Endothelial cell of umbilical vein (primary cell): ENCODE results near the gene TMIGD3. TPM values are rescaled to one million over a fixed set of nuclear protein-coding genes. Genes with fewer than 3 reads are reported as not detected.

Experiments used
- BruUV-seq: library from RNA; stranded (reverse); fragments of 400-500 nt; replicated peaks from 2 replicates; lab custom pipeline; 2021; lab: Mats Ljungman, UMichigan
- CTCF ChIA-PET: fragments of 300-600, 350-600 bp; sonication (Branson Sonifier 250); formaldehyde crosslinking; loops from one replicate; lab custom pipeline; 2021; ENCODE audit warnings: antibody characterized with exemption, inconsistent platforms; lab: Charles Lee
- POLR2A ChIA-PET: fragments of 300-600, 350-600 bp; sonication (Branson Sonifier 250); formaldehyde crosslinking; loops from one replicate; lab custom pipeline; 2021; ENCODE audit warnings: antibody characterized with exemption, inconsistent platforms; lab: Charles Lee
- DNase-seq: peaks from one replicate; pipeline ENCODE4 v3.0.0-alpha.2; 2011; ENCODE audit warnings: low read depth, low spot score
- FAIRE-seq: peaks from 2 replicates; lab custom pipeline; 2011; peaks lifted over from hg19 to GRCh38; lab: Jason Lieb, UNC
- H2AFZ ChIP-seq: 2 replicates; pipeline ENCODE4 v1.6.0; 2012; ENCODE audit warnings: low read depth, low read length, control low read depth, inconsistent platforms
- H3K27ac ChIP-seq: 2 replicates; pipeline ENCODE4 v1.5.1; 2011; ENCODE audit warnings: low read depth, mild to moderate bottlenecking, control low read depth, low read length, moderate library complexity; ENCODE audit not compliant: insufficient read depth
- H3K27me3 ChIP-seq, 2 experiments: 2 replicates each; pipeline versions ENCODE4 v1.6.0 to v1.6.1; 2011; ENCODE audit warnings: low read length in 2 of 2, mixed read lengths in 1 of 2; ENCODE audit not compliant: control insufficient read depth in 2 of 2, insufficient read depth in 2 of 2
- H3K36me3 ChIP-seq, 2 experiments: 2 replicates in 1 of 2; 3 replicates in 1 of 2; pipeline ENCODE4 v1.5.1; 2011; ENCODE audit warnings: low read length in 2 of 2, mild to moderate bottlenecking in 1 of 2, moderate library complexity in 1 of 2; ENCODE audit not compliant: control insufficient read depth in 2 of 2, insufficient read depth in 2 of 2; ENCODE audit errors: extremely low read depth in 1 of 2
- H3K4me1 ChIP-seq: 3 replicates; pipeline ENCODE4 v1.5.1; 2011; ENCODE audit warnings: mild to moderate bottlenecking, low read length; ENCODE audit not compliant: control insufficient read depth, insufficient read depth; ENCODE audit errors: extremely low read depth
- H3K4me2 ChIP-seq: 2 replicates; pipeline ENCODE4 v1.6.1; 2011; ENCODE audit warnings: low read length, control low read depth, mixed read lengths; ENCODE audit not compliant: insufficient read depth
- H3K4me3 ChIP-seq, 3 experiments: fragments of 200-600 bp in 1 of 3; sonication (generic), shearing (Covaris generic) in 1 of 3; replicated peaks in 1 of 3; 2 replicates each; pipeline ENCODE4 v1.5.1; 2011 to 2016; ENCODE audit warnings: control low read depth in 3 of 3, low read length in 3 of 3, mild to moderate bottlenecking in 2 of 3, inconsistent platforms in 1 of 3, low read depth in 1 of 3, moderate library complexity in 1 of 3; ENCODE audit not compliant: insufficient read depth in 1 of 3
- H3K79me2 ChIP-seq: 2 replicates; pipeline ENCODE4 v1.6.0; 2012; ENCODE audit warnings: low read length, inconsistent platforms; ENCODE audit not compliant: control insufficient read depth, insufficient read depth
- H3K9ac ChIP-seq: replicated peaks from 2 replicates; pipeline ENCODE3; 2011; ENCODE audit warnings: low read length, control low read depth; ENCODE audit not compliant: insufficient read depth; ENCODE audit errors: extremely low read depth
- H3K9me1 ChIP-seq: replicated peaks from 3 replicates; pipeline ENCODE4 v1.6.0; 2011; ENCODE audit warnings: mild to moderate bottlenecking, low read length; ENCODE audit not compliant: control insufficient read depth, insufficient read depth; ENCODE audit errors: extremely low read depth
- H3K9me3 ChIP-seq: replicated peaks from 2 replicates; pipeline ENCODE4 v1.5.1; 2012; ENCODE audit warnings: low read length, inconsistent platforms; ENCODE audit not compliant: control insufficient read depth, insufficient read depth
- H4K20me1 ChIP-seq: replicated peaks from 2 replicates; pipeline ENCODE3; 2011; ENCODE audit warnings: mild to moderate bottlenecking, low read length; ENCODE audit not compliant: control insufficient read depth, insufficient read depth; ENCODE audit errors: extremely low read depth
- EZH2 ChIP-seq: IDR thresholded peaks from 2 replicates; pipeline ENCODE4 v1.6.1; 2012; ENCODE audit warnings: borderline replicate concordance, low read depth, mild to moderate bottlenecking, moderate library complexity, low read length, inconsistent platforms; ENCODE audit not compliant: severe bottlenecking
- FOS ChIP-seq: IDR thresholded peaks from 2 replicates; pipeline ENCODE4 v1.6.1; 2011; ENCODE audit warnings: mild to moderate bottlenecking, low read length, moderate library complexity, borderline replicate concordance; ENCODE audit not compliant: insufficient read depth
- GATA2 ChIP-seq: IDR thresholded peaks from 2 replicates; pipeline ENCODE4 v1.7.0; 2011; ENCODE audit warnings: low read depth, mild to moderate bottlenecking, moderate library complexity, mixed read lengths, low read length; ENCODE audit not compliant: insufficient read length, insufficient read depth
- JUN ChIP-seq: IDR thresholded peaks from 2 replicates; pipeline ENCODE4 v1.6.1; 2011; ENCODE audit warnings: borderline replicate concordance, low read depth; ENCODE audit not compliant: insufficient read length, insufficient read depth
- MYC ChIP-seq: IDR thresholded peaks from one replicate; pipeline ENCODE4 v1.6.1; 2011; ENCODE audit warnings: mild to moderate bottlenecking, low read depth, low read length
- POLR2A ChIP-seq: IDR thresholded peaks from 2 replicates; pipeline ENCODE4 v1.6.1; 2012; ENCODE audit warnings: low read depth, mild to moderate bottlenecking, control low read depth, low read length
- POLR2AphosphoS5 ChIP-seq: IDR thresholded peaks from 2 replicates; pipeline ENCODE4 v1.6.1; 2012; ENCODE audit warnings: low read depth, mild to moderate bottlenecking, control low read depth, low read length, moderate library complexity; ENCODE audit not compliant: insufficient read depth
- dilution Hi-C: fragments of 300-500 bp; cut with MboI; formaldehyde crosslinking; loops from one replicate; pipeline ENCODE4 v1.15.0; 2019; ENCODE audit warnings: low sequenced_read_pairs; ENCODE audit not compliant: extremely low pct_ligation_motif_present
- intact Hi-C: fragments of 100-400 bp; cut with micrococcal nuclease; formaldehyde crosslinking; loops from one replicate; pipeline ENCODE4 v1.10.0; 2022
- polyA plus RNA-seq, 4 experiments: library from polyadenylated mRNA; depleted of rRNA in 3 of 4; stranded (reverse) in 3 of 4; unstranded in 1 of 4; fragments of >200 nt; gene quantifications; 2 replicates each; pipeline versions ENCODE4 v1.2.1 to v1.2.3, GENCODE V29; 2011 to 2012; ENCODE audit warnings: missing spikeins in 1 of 4
- total RNA-seq: library from RNA; stranded (reverse); gene quantifications from 2 replicates; pipeline ENCODE4 v1.2.3, GENCODE V29; 2021
- TF ChIP-seq, protein P1 (sequence below), 2 donors: IDR thresholded peaks; 1 replicate in 1 of 2; 2 replicates in 1 of 2; pipeline ENCODE4 v1.5.1; 2011; ENCODE audit warnings: low read length in 2 of 2, mild to moderate bottlenecking in 2 of 2, moderate library complexity in 2 of 2, control low read depth in 1 of 2, inconsistent platforms in 1 of 2, low read depth in 1 of 2; ENCODE audit not compliant: insufficient read depth in 1 of 2; ENCODE audit errors: extremely low read depth in 1 of 2
- TF ChIP-seq, protein P2 (sequence below): IDR thresholded peaks from 2 replicates; pipeline ENCODE4 v1.6.1; 2011; ENCODE audit not compliant: insufficient read depth, insufficient read length

TMIGD3 gene
- total and polyA plus RNA-seq, 2 donors (not counting 3 experiments of a cell fraction or from before 2014, with no cell fraction given), result 0.07 to 0.49 TPM

DNA sequence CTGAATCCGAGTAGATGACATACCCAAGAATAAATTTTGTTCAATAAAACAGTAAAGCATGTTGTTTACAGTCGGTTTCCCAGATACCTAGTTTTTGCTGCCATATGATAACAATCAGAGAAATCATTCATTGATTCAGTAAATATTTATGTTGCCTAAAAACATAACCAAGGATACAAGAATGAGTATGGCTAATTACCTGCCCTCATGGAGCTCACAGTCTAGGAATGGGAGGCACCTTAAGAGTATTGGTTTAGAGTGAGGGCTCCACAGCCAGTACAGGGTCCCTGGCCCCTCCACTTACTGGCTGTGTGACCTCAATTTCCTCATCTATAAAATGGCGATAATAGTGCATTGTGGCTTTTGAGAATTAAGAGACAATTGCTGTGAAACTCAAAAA lies 53.2 kb downstream of the TMIGD3 start:
- peaks cover 3% of the 10 kb centered on the region for H4K20me1 ChIP-seq
- no peaks in the 10 kb centered on the region for H3K9me3 ChIP-seq
- DNase-seq, result no peak
- dilution Hi-C loops (no loop called here), intact Hi-C loops (no loop called here)
- peaks cover 21% of the 10 kb centered on the region for H3K4me1 ChIP-seq
- H3K9me1 ChIP-seq, result no peaks in the 10 kb centered on the region
- peak overlapping the region; percentile 95 for H3K9ac ChIP-seq
- H3K79me2 ChIP-seq, result peaks cover 87% of the 10 kb centered on the region
- ChIA-PET CTCF (interaction anchor here (1.1 kb wide), 1 partner anchor 10 kb away, joined by 3 read pairs; no protein-coding TSS in a partner anchor), POLR2A (no interaction called here)
- BruUV-seq, result no TSS peak
- no peaks in the 10 kb centered on the region for H3K27me3 ChIP-seq
- H3K36me3 ChIP-seq, result peaks cover 1 to 7% of the 10 kb centered on the region in 2 experiments
- TF ChIP-seq MYC (no peak), FOS (no peak), JUN (no peak), POLR2AphosphoS5 (no peak), EZH2 (no peak), GATA2 (no peak), POLR2A (no peak)
- TF ChIP-seq, protein P1, sequence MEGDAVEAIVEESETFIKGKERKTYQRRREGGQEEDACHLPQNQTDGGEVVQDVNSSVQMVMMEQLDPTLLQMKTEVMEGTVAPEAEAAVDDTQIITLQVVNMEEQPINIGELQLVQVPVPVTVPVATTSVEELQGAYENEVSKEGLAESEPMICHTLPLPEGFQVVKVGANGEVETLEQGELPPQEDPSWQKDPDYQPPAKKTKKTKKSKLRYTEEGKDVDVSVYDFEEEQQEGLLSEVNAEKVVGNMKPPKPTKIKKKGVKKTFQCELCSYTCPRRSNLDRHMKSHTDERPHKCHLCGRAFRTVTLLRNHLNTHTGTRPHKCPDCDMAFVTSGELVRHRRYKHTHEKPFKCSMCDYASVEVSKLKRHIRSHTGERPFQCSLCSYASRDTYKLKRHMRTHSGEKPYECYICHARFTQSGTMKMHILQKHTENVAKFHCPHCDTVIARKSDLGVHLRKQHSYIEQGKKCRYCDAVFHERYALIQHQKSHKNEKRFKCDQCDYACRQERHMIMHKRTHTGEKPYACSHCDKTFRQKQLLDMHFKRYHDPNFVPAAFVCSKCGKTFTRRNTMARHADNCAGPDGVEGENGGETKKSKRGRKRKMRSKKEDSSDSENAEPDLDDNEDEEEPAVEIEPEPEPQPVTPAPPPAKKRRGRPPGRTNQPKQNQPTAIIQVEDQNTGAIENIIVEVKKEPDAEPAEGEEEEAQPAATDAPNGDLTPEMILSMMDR (IDR thresholded peaks at IDR 0.05; ENCODE audit: extremely low read depth in 1 of 2, insufficient read depth in 1 of 2, low read depth in 1 of 2, low read length in 2 of 2), result no peak
- TF ChIP-seq, protein P2, sequence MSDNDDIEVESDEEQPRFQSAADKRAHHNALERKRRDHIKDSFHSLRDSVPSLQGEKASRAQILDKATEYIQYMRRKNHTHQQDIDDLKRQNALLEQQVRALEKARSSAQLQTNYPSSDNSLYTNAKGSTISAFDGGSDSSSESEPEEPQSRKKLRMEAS, result no peak
- no peak for FAIRE-seq
- H3K4me2 ChIP-seq, result peak overlapping the region; percentile 98
- H3K27ac ChIP-seq, result peak overlapping the region; percentile 74
- H3K4me3 ChIP-seq, result peak overlapping the region; percentile 72 to 96 (median 87)
- peak overlapping the region; percentile 75 for H2AFZ ChIP-seq
